Endothelial cell of umbilical vein (primary cell): ENCODE measurements around the gene RAB8A. TPM values are rescaled to one million over a fixed set of nuclear protein-coding genes. Genes with fewer than 3 reads are reported as not detected.

Experiments
- BruUV-seq: library from RNA; stranded (reverse); fragments of 400-500 nt; replicated peaks from 2 replicates; lab custom pipeline; 2021; lab: Mats Ljungman, UMichigan
- CTCF ChIA-PET: fragments of 300-600, 350-600 bp; sonication (Branson Sonifier 250); formaldehyde crosslinking; loops from one replicate; lab custom pipeline; 2021; ENCODE audit warnings: antibody characterized with exemption, inconsistent platforms; lab: Charles Lee
- POLR2A ChIA-PET: fragments of 300-600, 350-600 bp; sonication (Branson Sonifier 250); formaldehyde crosslinking; loops from one replicate; lab custom pipeline; 2021; ENCODE audit warnings: antibody characterized with exemption, inconsistent platforms; lab: Charles Lee
- DNase-seq: peaks from one replicate; pipeline ENCODE4 v3.0.0-alpha.2; 2011; ENCODE audit warnings: low read depth, low spot score
- FAIRE-seq: peaks from 2 replicates; lab custom pipeline; 2011; peaks lifted over from hg19 to GRCh38; lab: Jason Lieb, UNC
- H2AFZ ChIP-seq: 2 replicates; pipeline ENCODE4 v1.6.0; 2012; ENCODE audit warnings: low read depth, low read length, control low read depth, inconsistent platforms
- H3K27ac ChIP-seq: 2 replicates; pipeline ENCODE4 v1.5.1; 2011; ENCODE audit warnings: low read depth, mild to moderate bottlenecking, control low read depth, low read length, moderate library complexity; ENCODE audit not compliant: insufficient read depth
- H3K27me3 ChIP-seq, 2 experiments: 2 replicates each; pipeline versions ENCODE4 v1.6.0 to v1.6.1; 2011; ENCODE audit warnings: low read length in 2 of 2, mixed read lengths in 1 of 2; ENCODE audit not compliant: control insufficient read depth in 2 of 2, insufficient read depth in 2 of 2
- H3K36me3 ChIP-seq, 2 experiments: 2 replicates in 1 of 2; 3 replicates in 1 of 2; pipeline ENCODE4 v1.5.1; 2011; ENCODE audit warnings: low read length in 2 of 2, mild to moderate bottlenecking in 1 of 2, moderate library complexity in 1 of 2; ENCODE audit not compliant: control insufficient read depth in 2 of 2, insufficient read depth in 2 of 2; ENCODE audit errors: extremely low read depth in 1 of 2
- H3K4me1 ChIP-seq: 3 replicates; pipeline ENCODE4 v1.5.1; 2011; ENCODE audit warnings: mild to moderate bottlenecking, low read length; ENCODE audit not compliant: control insufficient read depth, insufficient read depth; ENCODE audit errors: extremely low read depth
- H3K4me2 ChIP-seq: 2 replicates; pipeline ENCODE4 v1.6.1; 2011; ENCODE audit warnings: low read length, control low read depth, mixed read lengths; ENCODE audit not compliant: insufficient read depth
- H3K4me3 ChIP-seq, 3 experiments: fragments of 200-600 bp in 1 of 3; sonication (generic), shearing (Covaris generic) in 1 of 3; replicated peaks in 1 of 3; 2 replicates each; pipeline ENCODE4 v1.5.1; 2011 to 2016; ENCODE audit warnings: control low read depth in 3 of 3, low read length in 3 of 3, mild to moderate bottlenecking in 2 of 3, inconsistent platforms in 1 of 3, low read depth in 1 of 3, moderate library complexity in 1 of 3; ENCODE audit not compliant: insufficient read depth in 1 of 3
- H3K79me2 ChIP-seq: 2 replicates; pipeline ENCODE4 v1.6.0; 2012; ENCODE audit warnings: low read length, inconsistent platforms; ENCODE audit not compliant: control insufficient read depth, insufficient read depth
- H3K9ac ChIP-seq: replicated peaks from 2 replicates; pipeline ENCODE3; 2011; ENCODE audit warnings: low read length, control low read depth; ENCODE audit not compliant: insufficient read depth; ENCODE audit errors: extremely low read depth
- H3K9me1 ChIP-seq: replicated peaks from 3 replicates; pipeline ENCODE4 v1.6.0; 2011; ENCODE audit warnings: mild to moderate bottlenecking, low read length; ENCODE audit not compliant: control insufficient read depth, insufficient read depth; ENCODE audit errors: extremely low read depth
- H3K9me3 ChIP-seq: replicated peaks from 2 replicates; pipeline ENCODE4 v1.5.1; 2012; ENCODE audit warnings: low read length, inconsistent platforms; ENCODE audit not compliant: control insufficient read depth, insufficient read depth
- H4K20me1 ChIP-seq: replicated peaks from 2 replicates; pipeline ENCODE3; 2011; ENCODE audit warnings: mild to moderate bottlenecking, low read length; ENCODE audit not compliant: control insufficient read depth, insufficient read depth; ENCODE audit errors: extremely low read depth
- CTCF ChIP-seq, 2 donors: IDR thresholded peaks; 1 replicate in 1 of 2; 2 replicates in 1 of 2; pipeline ENCODE4 v1.5.1; 2011; ENCODE audit warnings: low read length in 2 of 2, mild to moderate bottlenecking in 2 of 2, moderate library complexity in 2 of 2, control low read depth in 1 of 2, inconsistent platforms in 1 of 2, low read depth in 1 of 2; ENCODE audit not compliant: insufficient read depth in 1 of 2; ENCODE audit errors: extremely low read depth in 1 of 2
- EZH2 ChIP-seq: IDR thresholded peaks from 2 replicates; pipeline ENCODE4 v1.6.1; 2012; ENCODE audit warnings: borderline replicate concordance, low read depth, mild to moderate bottlenecking, moderate library complexity, low read length, inconsistent platforms; ENCODE audit not compliant: severe bottlenecking
- FOS ChIP-seq: IDR thresholded peaks from 2 replicates; pipeline ENCODE4 v1.6.1; 2011; ENCODE audit warnings: mild to moderate bottlenecking, low read length, moderate library complexity, borderline replicate concordance; ENCODE audit not compliant: insufficient read depth
- JUN ChIP-seq: IDR thresholded peaks from 2 replicates; pipeline ENCODE4 v1.6.1; 2011; ENCODE audit warnings: borderline replicate concordance, low read depth; ENCODE audit not compliant: insufficient read length, insufficient read depth
- MAX ChIP-seq: IDR thresholded peaks from 2 replicates; pipeline ENCODE4 v1.6.1; 2011; ENCODE audit not compliant: insufficient read depth, insufficient read length
- MYC ChIP-seq: IDR thresholded peaks from one replicate; pipeline ENCODE4 v1.6.1; 2011; ENCODE audit warnings: mild to moderate bottlenecking, low read depth, low read length
- POLR2AphosphoS5 ChIP-seq: IDR thresholded peaks from 2 replicates; pipeline ENCODE4 v1.6.1; 2012; ENCODE audit warnings: low read depth, mild to moderate bottlenecking, control low read depth, low read length, moderate library complexity; ENCODE audit not compliant: insufficient read depth
- dilution Hi-C: fragments of 300-500 bp; cut with MboI; formaldehyde crosslinking; loops from one replicate; pipeline ENCODE4 v1.15.0; 2019; ENCODE audit warnings: low sequenced_read_pairs; ENCODE audit not compliant: extremely low pct_ligation_motif_present
- intact Hi-C: fragments of 100-400 bp; cut with micrococcal nuclease; formaldehyde crosslinking; loops from one replicate; pipeline ENCODE4 v1.10.0; 2022
- polyA plus RNA-seq, 4 experiments: library from polyadenylated mRNA; depleted of rRNA in 3 of 4; stranded (reverse) in 3 of 4; unstranded in 1 of 4; fragments of >200 nt; gene quantifications; 2 replicates each; pipeline versions ENCODE4 v1.2.1 to v1.2.3, GENCODE V29; 2011 to 2012; ENCODE audit warnings: missing spikeins in 1 of 4
- total RNA-seq: library from RNA; stranded (reverse); gene quantifications from 2 replicates; pipeline ENCODE4 v1.2.3, GENCODE V29; 2021

RAB8A gene
- total and polyA plus RNA-seq, 2 donors (not counting 3 experiments of a cell fraction or from before 2014, with no cell fraction given): 81.5 to 107 TPM

GRCh38 chr19:16124953-16125352 lies 13.3 kb downstream of the RAB8A start:
- intact Hi-C loops: no loop called here
- Histone ChIP-seq H3K9me3 (no peaks in the 10 kb centered on the region), H4K20me1 (no peaks in the 10 kb centered on the region), H3K36me3 (peaks cover 12 to 56% of the 10 kb centered on the region in 2 experiments), H3K4me2 (no peak overlapping the region), H3K79me2 (no peaks in the 10 kb centered on the region), H2AFZ (no peak overlapping the region), H3K27me3 (no peaks in the 10 kb centered on the region), H3K9me1 (no peaks in the 10 kb centered on the region), H3K4me1 (no peaks in the 10 kb centered on the region), H3K27ac (no peak overlapping the region), H3K4me3 (no peak overlapping the region), H3K9ac (no peak overlapping the region)
- no peak for FAIRE-seq
- ChIA-PET CTCF (no interaction called here), POLR2A (no interaction called here)
- TF ChIP-seq JUN (no peak), EZH2 (no peak), POLR2AphosphoS5 (no peak), MYC (no peak), FOS (no peak), MAX (no peak), CTCF (IDR thresholded peaks at IDR 0.05; ENCODE audit: extremely low read depth in 1 of 2, insufficient read depth in 1 of 2, low read depth in 1 of 2, low read length in 2 of 2) (no peak)
- dilution Hi-C loops: no loop called here
- no TSS peak for BruUV-seq
- no peak for DNase-seq
